ENCODE data around the gene ZMYM4. TPM values are rescaled to one million over a fixed set of nuclear protein-coding genes. Genes with fewer than 3 reads are reported as not detected.

ZMYM4 gene
- total RNA-seq, 8 experiments from 2014 or later: 34.4 to 82.5 (median 63.3) TPM

- H3K27ac ChIP-seq: no peak overlapping the region
- no peak for ATAC-seq (replicated peaks in 6 of 8)
- H3K4me1 ChIP-seq (replicated peaks in 1 of 2): no peaks in the 10 kb centered on the region
- no peak overlapping the region for H3K4me3 ChIP-seq
- 83 to 100% (median 93%) methylated on average over 1 to 8 of the region's 9 CpGs; no CpG with 5 or more reads in 1 of the 10 experiments for WGBS, 10 experiments
- in situ Hi-C loops (cut with MboI; ENCODE audit: low pct_unique_long_range_greater_than_20kb in 2 of 9, low sequenced_read_pairs in 9 of 9, unreplicated experiment in 9 of 9): loop anchor here in 1 of 9 experiments (25.0 kb wide), 1 partner anchor 300 kb away; no protein-coding TSS in a partner anchor
Measured at GRCh38 chr1:35437200-35437599, 168.7 kb downstream of the ZMYM4 start.

GRCh38 chr1:35439626-35440025 lies 171.1 kb downstream of the ZMYM4 start:
- Histone ChIP-seq H3K4me3 (no peak overlapping the region), H3K4me1 (replicated peaks in 1 of 2) (no peaks in the 10 kb centered on the region), H3K27ac (no peak overlapping the region)
- WGBS, 10 experiments: 86 to 100% (median 100%) methylated on average over 1 of the region's 1 CpG; no CpG with 5 or more reads in 5 of the 10 experiments
- no peak for ATAC-seq (replicated peaks in 6 of 8)
- in situ Hi-C loops (cut with MboI; ENCODE audit: low pct_unique_long_range_greater_than_20kb in 2 of 9, low sequenced_read_pairs in 9 of 9, unreplicated experiment in 9 of 9): loop anchor here in 1 of 9 experiments (25.0 kb wide), 1 partner anchor 298 kb away; no protein-coding TSS in a partner anchor

DNA sequence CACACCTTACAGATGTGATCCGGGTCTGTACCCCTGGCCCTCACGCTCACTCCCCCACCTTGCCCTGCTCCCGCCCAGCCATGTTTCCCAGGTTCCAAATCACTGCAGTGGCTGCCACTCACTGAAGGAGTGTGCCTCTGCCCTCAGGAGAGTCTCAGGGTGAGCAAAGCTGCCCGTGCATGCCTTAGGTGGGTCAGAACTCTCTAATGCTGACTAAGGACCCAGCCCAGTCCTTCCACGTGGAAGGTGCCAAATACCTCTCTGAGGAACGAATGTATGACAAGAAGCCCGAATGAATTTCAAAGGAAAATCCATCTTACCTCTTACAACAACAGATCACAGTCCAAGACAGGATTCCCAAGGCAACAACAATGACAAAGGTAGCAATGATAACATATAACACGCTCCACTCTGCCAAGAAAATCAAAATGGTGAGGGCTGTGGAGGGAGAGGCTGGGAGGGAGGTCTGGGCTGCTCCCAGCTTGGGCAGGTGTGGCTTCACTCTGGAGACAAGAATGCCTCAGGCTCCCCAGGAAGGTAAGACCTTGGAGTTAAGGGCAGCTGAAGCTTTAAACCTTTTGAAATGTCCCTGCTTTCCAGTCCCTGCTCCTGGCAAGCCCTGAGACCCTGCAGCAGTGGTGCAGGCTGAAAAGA lies 173.5 kb downstream of the ZMYM4 start:
- no peak overlapping the region for H3K27ac ChIP-seq
- ATAC-seq (replicated peaks in 6 of 8): peak in 1 of 8 experiments; percentile 31

DNA sequence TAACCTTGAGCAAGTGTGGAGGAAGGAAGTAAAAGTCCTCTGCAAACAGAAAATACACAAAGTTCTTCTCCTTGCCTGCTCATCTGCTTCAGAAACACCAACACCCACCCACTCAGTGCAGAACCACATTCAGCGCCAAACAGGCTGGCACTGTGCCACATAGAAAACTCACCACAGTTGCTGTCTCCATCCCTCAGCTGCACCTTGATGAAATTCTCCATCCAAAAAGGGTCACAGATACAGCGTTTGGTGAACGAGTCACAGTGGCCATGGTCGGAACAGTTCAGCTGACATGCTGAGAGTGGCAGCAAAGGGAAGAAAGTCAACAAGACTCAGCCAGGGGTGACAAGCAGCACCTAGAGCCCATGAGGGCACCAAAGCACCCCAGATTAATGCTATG lies 174.2 kb downstream of the ZMYM4 start:
- in situ Hi-C loops (cut with MboI; ENCODE audit: low pct_unique_long_range_greater_than_20kb in 2 of 9, low sequenced_read_pairs in 9 of 9, unreplicated experiment in 9 of 9): loop anchor here in 1 of 9 experiments (25.0 kb wide), 1 partner anchor 295 kb away; no protein-coding TSS in a partner anchor
- 82 to 100% (median 92%) methylated on average over 3 to 4 of the region's 4 CpGs; no CpG with 5 or more reads in 4 of the 10 experiments for WGBS, 10 experiments
- H3K4me3 ChIP-seq: no peak overlapping the region
- no peak overlapping the region for H3K27ac ChIP-seq
- no peaks in the 10 kb centered on the region for H3K4me1 ChIP-seq (replicated peaks in 1 of 2)
- no peak for ATAC-seq (replicated peaks in 6 of 8)

More for the DNA sequence above, 173.5 kb downstream of the ZMYM4 start:
- Histone ChIP-seq H3K4me3 (no peak overlapping the region), H3K4me1 (replicated peaks in 1 of 2) (no peaks in the 10 kb centered on the region)
- in situ Hi-C loops (cut with MboI; ENCODE audit: low pct_unique_long_range_greater_than_20kb in 2 of 9, low sequenced_read_pairs in 9 of 9, unreplicated experiment in 9 of 9): loop anchor here in 1 of 9 experiments (25.0 kb wide), 1 partner anchor 295 kb away; no protein-coding TSS in a partner anchor
- 51 to 94% (median 89%) methylated on average over 1 to 7 of the region's 8 CpGs; no CpG with 5 or more reads in 4 of the 10 experiments for WGBS, 10 experiments

GRCh38 chr1:35443768-35444518 lies 175.4 kb downstream of the ZMYM4 start:
- ATAC-seq (replicated peaks in 6 of 8): no peak
- no peak overlapping the region for H3K27ac ChIP-seq
- WGBS, 10 experiments: 50 to 100% (median 82%) methylated on average over 1 to 5 of the region's 5 CpGs; no CpG with 5 or more reads in 2 of the 10 experiments
- in situ Hi-C loops (cut with MboI; ENCODE audit: low pct_unique_long_range_greater_than_20kb in 2 of 9, low sequenced_read_pairs in 9 of 9, unreplicated experiment in 9 of 9): loop anchor here in 1 of 9 experiments (25.0 kb wide), 1 partner anchor 293 kb away; no protein-coding TSS in a partner anchor
- no peak overlapping the region for H3K4me3 ChIP-seq
- H3K4me1 ChIP-seq (replicated peaks in 1 of 2): no peaks in the 10 kb centered on the region

GRCh38 chr1:35444519-35444774 lies 175.9 kb downstream of the ZMYM4 start:
- in situ Hi-C loops (cut with MboI; ENCODE audit: low pct_unique_long_range_greater_than_20kb in 2 of 9, low sequenced_read_pairs in 9 of 9, unreplicated experiment in 9 of 9): loop anchor here in 1 of 9 experiments (25.0 kb wide), 1 partner anchor 293 kb away; no protein-coding TSS in a partner anchor
- Histone ChIP-seq H3K4me3 (no peak overlapping the region), H3K27ac (no peak overlapping the region), H3K4me1 (replicated peaks in 1 of 2) (no peaks in the 10 kb centered on the region)
- ATAC-seq (replicated peaks in 6 of 8): no peak

GRCh38 chr1:35447278-35447677 lies 178.8 kb downstream of the ZMYM4 start:
- no peaks in the 10 kb centered on the region for H3K4me1 ChIP-seq (replicated peaks in 1 of 2)
- ATAC-seq (replicated peaks in 6 of 8): no peak
- H3K4me3 ChIP-seq: no peak overlapping the region
- H3K27ac ChIP-seq: no peak overlapping the region
- in situ Hi-C loops (cut with MboI; ENCODE audit: low pct_unique_long_range_greater_than_20kb in 2 of 9, low sequenced_read_pairs in 9 of 9, unreplicated experiment in 9 of 9): loop anchor here in 1 of 9 experiments (25.0 kb wide), 1 partner anchor 290 kb away; no protein-coding TSS in a partner anchor

GRCh38 chr1:35448344-35448801 lies 179.9 kb downstream of the ZMYM4 start:
- no peaks in the 10 kb centered on the region for H3K4me1 ChIP-seq (replicated peaks in 1 of 2)
- no peak overlapping the region for H3K27ac ChIP-seq
- 27 to 100% (median 90%) methylated on average over 1 to 3 of the region's 3 CpGs; no CpG with 5 or more reads in 5 of the 10 experiments for WGBS, 10 experiments
- in situ Hi-C loops (cut with MboI; ENCODE audit: low pct_unique_long_range_greater_than_20kb in 2 of 9, low sequenced_read_pairs in 9 of 9, unreplicated experiment in 9 of 9): loop anchor here in 1 of 9 experiments (25.0 kb wide), 1 partner anchor 289 kb away; no protein-coding TSS in a partner anchor
- ATAC-seq (replicated peaks in 6 of 8): peak in 5 of 8 experiments; percentile 18 to 71 (median 59)
- no peak overlapping the region for H3K4me3 ChIP-seq

- WGBS, 10 experiments: 20 to 100% (median 87%) methylated on average over 1 to 7 of the region's 7 CpGs; no CpG with 5 or more reads in 1 of the 10 experiments
- Histone ChIP-seq H3K27ac (no peak overlapping the region), H3K4me3 (no peak overlapping the region), H3K4me1 (replicated peaks in 1 of 2) (no peaks in the 10 kb centered on the region)
- peak in 3 of 8 experiments; percentile 49 to 81 (median 78) for ATAC-seq (replicated peaks in 6 of 8)
- in situ Hi-C loops (cut with MboI; ENCODE audit: low pct_unique_long_range_greater_than_20kb in 2 of 9, low sequenced_read_pairs in 9 of 9, unreplicated experiment in 9 of 9): loop anchor here in 4 of 9 experiments (25.0 kb wide), 2 partner anchors 263 to 288 kb away; partner anchors contain the start of gene C1orf216 (in 1 of the 4)
Measured at GRCh38 chr1:35449334-35450008, 181.0 kb downstream of the ZMYM4 start.

DNA sequence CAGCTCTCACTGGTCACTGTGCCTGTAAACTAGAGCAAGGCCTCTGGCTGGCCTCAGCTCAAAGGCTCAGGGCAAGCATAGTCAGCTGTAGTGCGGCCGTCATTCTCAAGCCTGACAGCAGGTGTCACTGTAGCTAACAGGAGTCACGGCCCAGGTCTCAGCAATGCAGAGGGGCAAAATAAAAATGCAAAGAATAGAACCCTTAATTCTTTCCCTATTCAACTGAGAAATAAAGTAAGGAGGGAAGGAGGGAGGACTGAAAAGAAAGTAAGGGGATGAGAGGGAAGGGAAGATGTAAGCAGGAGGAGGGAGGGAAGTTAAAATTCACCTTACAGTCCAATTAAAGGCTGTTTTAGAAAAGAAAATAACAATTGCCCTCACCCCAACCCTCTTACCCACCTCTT lies 182.6 kb downstream of the ZMYM4 start:
- 0 to 14% (median 0%) methylated on average over 1 to 3 of the region's 3 CpGs; no CpG with 5 or more reads in 2 of the 10 experiments for WGBS, 10 experiments
- Histone ChIP-seq H3K4me1 (replicated peaks in 1 of 2) (no peaks in the 10 kb centered on the region), H3K4me3 (no peak overlapping the region), H3K27ac (no peak overlapping the region)
- peak; percentile 39 to 88 (median 85) for ATAC-seq (replicated peaks in 6 of 8)
- in situ Hi-C loops (cut with MboI; ENCODE audit: low pct_unique_long_range_greater_than_20kb in 2 of 9, low sequenced_read_pairs in 9 of 9, unreplicated experiment in 9 of 9): loop anchor here in 3 of 9 experiments (25.0 kb wide), 2 partner anchors 261 to 286 kb away; partner anchors contain the start of gene C1orf216 (in 1 of the 3)

DNA sequence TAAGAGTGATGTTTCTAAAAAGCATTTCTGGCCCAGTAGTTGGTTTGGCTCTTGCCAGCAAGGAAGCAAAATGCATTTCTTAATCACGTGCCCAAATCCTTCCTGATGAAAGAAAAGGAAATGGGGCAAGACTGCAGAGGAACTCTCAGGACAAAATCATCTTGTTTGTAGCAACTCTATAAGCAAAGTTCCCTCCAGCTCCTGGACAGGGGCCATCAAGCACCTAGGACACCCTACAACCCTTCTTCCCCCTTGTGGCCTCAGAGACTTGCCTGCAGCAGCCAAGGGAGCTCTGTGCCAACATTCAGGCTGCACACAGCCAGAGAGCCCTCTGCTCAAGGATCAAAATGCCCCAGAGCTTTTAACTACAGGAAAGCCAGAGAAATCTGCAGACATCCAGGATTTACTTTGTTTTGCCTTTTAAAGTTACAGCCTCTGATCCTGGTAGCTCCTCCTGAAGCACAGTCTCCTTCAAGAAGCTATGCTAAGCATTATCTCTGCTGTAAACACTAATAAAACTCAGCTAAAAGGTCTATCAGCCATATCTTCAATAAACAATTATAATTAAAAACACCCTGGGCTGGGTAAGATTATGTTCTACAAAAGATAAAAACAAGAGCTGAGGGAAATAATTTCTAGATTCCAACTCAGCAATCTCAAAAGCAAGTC lies 183.7 kb downstream of the ZMYM4 start:
- ATAC-seq (replicated peaks in 6 of 8): peak in 2 of 8 experiments; percentile 4 to 79
- no peaks in the 10 kb centered on the region for H3K4me1 ChIP-seq (replicated peaks in 1 of 2)
- in situ Hi-C loops (cut with MboI; ENCODE audit: low pct_unique_long_range_greater_than_20kb in 2 of 9, low sequenced_read_pairs in 9 of 9, unreplicated experiment in 9 of 9): loop anchor here in 3 of 9 experiments (25.0 kb wide), 2 partner anchors 260 to 285 kb away; partner anchors contain the start of gene C1orf216 (in 1 of the 3)
- WGBS, 10 experiments: 17 to 90% (median 67%) methylated on average over 1 of the region's 1 CpG; no CpG with 5 or more reads in 4 of the 10 experiments
- H3K4me3 ChIP-seq: no peak overlapping the region
- no peak overlapping the region for H3K27ac ChIP-seq

GRCh38 chr1:35453031-35453430 lies 184.5 kb downstream of the ZMYM4 start:
- in situ Hi-C loops (cut with MboI; ENCODE audit: low pct_unique_long_range_greater_than_20kb in 2 of 9, low sequenced_read_pairs in 9 of 9, unreplicated experiment in 9 of 9): loop anchor here in 3 of 9 experiments (25.0 kb wide), 2 partner anchors 259 to 284 kb away; partner anchors contain the start of gene C1orf216 (in 1 of the 3)
- H3K27ac ChIP-seq: no peak overlapping the region

More at GRCh38 chr1:35453031-35453430, 184.5 kb downstream of the ZMYM4 start:
- 60 to 100% (median 100%) methylated on average over 1 to 2 of the region's 2 CpGs; no CpG with 5 or more reads in 2 of the 10 experiments for whole genome bisulfite sequencing, 10 experiments
- H3K4me3 ChIP-seq: no peak overlapping the region
- ATAC-seq (replicated peaks in 6 of 8): no peak
- H3K4me1 ChIP-seq (replicated peaks in 1 of 2): no peaks in the 10 kb centered on the region
